ENCODE measurements around the gene CACNA1H.

DNA sequence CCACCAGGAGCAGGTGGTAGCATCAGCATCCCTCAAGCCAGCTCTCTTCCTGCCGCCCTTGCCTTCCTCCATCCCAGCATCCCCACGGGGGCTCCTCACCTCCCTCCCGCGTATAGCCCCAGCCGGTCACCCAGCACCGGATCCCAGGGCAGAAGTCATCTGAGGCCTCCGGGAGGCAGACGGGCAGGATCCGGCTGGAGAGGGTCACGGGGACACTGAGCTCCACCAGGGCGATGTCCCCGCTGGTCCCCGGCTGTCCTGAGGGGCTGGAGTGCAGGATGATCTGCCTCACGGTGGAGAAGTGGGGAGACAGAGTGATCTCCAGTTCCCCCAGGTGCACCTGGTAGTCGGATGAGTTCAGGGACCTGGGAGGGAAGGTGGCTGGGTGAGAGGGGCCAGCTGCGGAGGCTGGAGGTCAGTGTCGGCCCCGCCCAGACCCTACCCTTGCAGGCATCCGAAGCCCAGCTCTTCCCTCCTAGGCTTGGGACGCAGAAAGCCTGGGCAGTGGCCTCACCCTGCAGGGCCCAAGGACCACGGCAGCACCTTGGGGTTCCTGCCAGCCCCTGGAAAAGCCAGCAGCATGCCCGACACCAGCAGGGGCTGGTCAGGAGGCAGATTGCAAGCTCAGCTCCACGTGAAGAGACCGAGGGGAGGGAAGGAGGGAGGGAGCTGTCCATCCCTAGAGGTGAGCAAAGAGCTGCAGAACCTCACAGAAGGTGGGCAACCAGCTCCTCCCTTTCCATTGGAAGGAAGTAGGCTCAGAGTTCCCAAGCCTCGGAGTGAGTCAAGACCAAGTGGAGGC, 69.8 kb downstream of the CACNA1H start:
- TF ChIP-seq, protein P1, sequence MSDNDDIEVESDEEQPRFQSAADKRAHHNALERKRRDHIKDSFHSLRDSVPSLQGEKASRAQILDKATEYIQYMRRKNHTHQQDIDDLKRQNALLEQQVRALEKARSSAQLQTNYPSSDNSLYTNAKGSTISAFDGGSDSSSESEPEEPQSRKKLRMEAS (IDR thresholded peaks at IDR 0.05), result no peak
- TF ChIP-seq CTCF (IDR thresholded peaks at IDR 0.05; ENCODE audit: control extremely low read depth in 1 of 3, insufficient read depth in 1 of 3, low read depth in 1 of 3, low read length in 3 of 3) (no peak), YY1 (IDR thresholded peaks at IDR 0.05; ENCODE audit: low read depth, low read length) (no peak), E2F6 (IDR thresholded peaks at IDR 0.05) (no peak), MAFK (IDR thresholded peaks at IDR 0.05; ENCODE audit: low read depth, low read length) (no peak), FOSL1 (IDR thresholded peaks at IDR 0.05; ENCODE audit: insufficient read depth, low read depth, low read length) (no peak), POLR2A (IDR thresholded peaks at IDR 0.05; ENCODE audit: control extremely low read depth in 1 of 2, low read depth in 2 of 2, low read length in 2 of 2) (no peak), CHD2 (IDR thresholded peaks at IDR 0.05; ENCODE audit: low read length) (no peak), EP300 (IDR thresholded peaks at IDR 0.05; ENCODE audit: borderline replicate concordance in 1 of 2, low read depth in 2 of 2, low read length in 2 of 2) (no peak), EZH2 (IDR thresholded peaks at IDR 0.05; ENCODE audit: low read depth, low read length, severe bottlenecking) (no peak), RXRA (IDR thresholded peaks at IDR 0.05; ENCODE audit: insufficient read depth, low read depth, low read length) (no peak), TCF12 (IDR thresholded peaks at IDR 0.05; ENCODE audit: low read depth, low read length) (no peak), POLR2AphosphoS5 (IDR thresholded peaks at IDR 0.05; ENCODE audit: low read depth, low read length) (no peak)
